Anterior cingulate cortex (tissue), 58 donors: Measurements from ENCODE around the gene PRDM5.
"Not testable (repeated sequence)": the region's sequence is repeated elsewhere in the genome, so short reads cannot be mapped to it uniquely, and the experiment has no call there.

Experiments
- DNase-seq, 58 donors: peaks; one replicate each; lab custom pipeline; 2025; lab: John Stamatoyannopoulos, UW

Gene PRDM5

GRCh38 chr4:120765260-120765680 is 157.3 kb downstream of the PRDM5 start:
- DNase-seq, result no peak

- no peak for DNase-seq
These were observed 158.9 kb downstream of the PRDM5 start for GRCh38 chr4:120763650-120764049.

GRCh38 chr4:120761070-120761469 is 161.5 kb downstream of the PRDM5 start:
- DNase-seq, result no peak

GRCh38 chr4:120760047-120760446 is 162.5 kb downstream of the PRDM5 start:
- no peak for DNase-seq

GRCh38 chr4:120755864-120756263 is 166.7 kb downstream of the PRDM5 start:
- no peak for DNase-seq

GRCh38 chr4:120754590-120754989 is 167.9 kb downstream of the PRDM5 start:
- peak in 1 of 58 donors; percentile 9 for DNase-seq

- no peak for DNase-seq
These were observed 168.7 kb downstream of the PRDM5 start for GRCh38 chr4:120753854-120754253.

- DNase-seq, result no peak
These were observed 172.4 kb downstream of the PRDM5 start for GRCh38 chr4:120750152-120750525.

GRCh38 chr4:120749445-120750151 is 172.9 kb downstream of the PRDM5 start:
- no peak for DNase-seq

- DNase-seq, result not testable (repeated sequence)
These were observed 180.9 kb downstream of the PRDM5 start for GRCh38 chr4:120741636-120742035.

GRCh38 chr4:120736312-120736711 is 186.2 kb downstream of the PRDM5 start:
- no peak for DNase-seq

GRCh38 chr4:120733968-120734367 is 188.6 kb downstream of the PRDM5 start:
- no peak for DNase-seq

GRCh38 chr4:120733054-120733453 is 189.5 kb downstream of the PRDM5 start:
- no peak for DNase-seq

- DNase-seq, result no peak
These were observed 191.0 kb downstream of the PRDM5 start for GRCh38 chr4:120731561-120731960.

- DNase-seq, result no peak
These were observed 191.7 kb downstream of the PRDM5 start for GRCh38 chr4:120730777-120731320.

- no peak for DNase-seq
These were observed 193.4 kb downstream of the PRDM5 start for GRCh38 chr4:120728892-120729675.

- no peak for DNase-seq
These were observed 196.6 kb downstream of the PRDM5 start for GRCh38 chr4:120725639-120726580.

GRCh38 chr4:120724656-120725055 is 197.9 kb downstream of the PRDM5 start:
- no peak for DNase-seq

GRCh38 chr4:120723986-120724385 is 198.5 kb downstream of the PRDM5 start:
- no peak for DNase-seq

GRCh38 chr4:120723105-120723504 is 199.4 kb downstream of the PRDM5 start:
- DNase-seq, result no peak

GRCh38 chr4:120722655-120723054 is 199.9 kb downstream of the PRDM5 start:
- DNase-seq, result no peak
